ENCODE measurements around the gene ZMIZ2. TPM values are rescaled to one million over a fixed set of nuclear protein-coding genes. Genes with fewer than 3 reads are reported as not detected.

Gene ZMIZ2
- total RNA-seq, 1 donor = 18.8 TPM

DNA sequence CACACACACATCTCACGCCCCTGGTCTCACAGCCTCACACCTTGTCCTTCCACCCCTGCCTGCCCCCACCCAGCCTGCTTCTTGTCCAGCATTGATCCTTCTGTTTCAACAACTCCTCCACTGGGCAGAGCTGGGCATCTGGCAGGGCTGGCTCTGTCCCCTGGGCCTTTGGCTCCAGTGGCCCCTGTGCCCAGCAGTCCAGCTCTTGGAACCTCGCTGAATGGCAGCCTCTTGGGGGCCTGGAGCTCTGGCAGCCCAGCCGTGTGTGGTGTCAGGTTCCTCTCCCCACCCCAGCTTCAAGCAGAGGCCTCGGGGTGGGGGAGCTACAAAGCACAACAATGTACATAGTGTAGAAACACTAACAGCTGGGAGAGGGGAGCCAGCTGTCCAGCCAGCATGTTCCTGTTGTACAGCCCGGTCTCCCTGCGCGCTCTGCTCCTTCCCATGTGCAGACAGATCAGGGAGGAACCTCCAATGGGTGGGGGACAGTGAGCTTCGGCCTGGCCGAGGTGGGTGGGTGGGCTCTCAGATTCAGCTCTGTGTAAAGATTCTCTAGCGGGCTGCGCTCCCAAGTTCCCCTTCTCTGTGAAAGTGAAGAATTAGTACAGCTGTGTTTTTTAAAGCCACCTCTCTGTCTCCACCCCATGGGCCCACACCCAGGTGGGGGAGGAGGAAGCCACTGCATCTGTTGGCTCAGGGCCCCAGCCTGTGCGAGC, 19.4 kb downstream of the ZMIZ2 start:
- DNase-seq (ENCODE audit: insufficient read length, low spot score, missing footprints) = peak; percentile 50
- Histone ChIP-seq H3K4me2 (ENCODE audit: insufficient read depth, low read length) (no peak overlapping the region), H3K4me3 (ENCODE audit: insufficient read depth, low read length) (no peak overlapping the region), H3K79me2 (ENCODE audit: insufficient read depth, low read length) (no peaks in the 10 kb centered on the region), H2AFZ (ENCODE audit: low read length) (no peak overlapping the region), H3K9me3 (ENCODE audit: low read depth, low read length) (no peaks in the 10 kb centered on the region), H4K20me1 (ENCODE audit: insufficient read depth, low read length) (no peaks in the 10 kb centered on the region), H3K27ac (ENCODE audit: low read depth, low read length) (no peak overlapping the region), H3K36me3 (ENCODE audit: insufficient read depth, low read length) (peaks cover 40% of the 10 kb centered on the region), H3K27me3 (ENCODE audit: insufficient read depth, low read length) (no peaks in the 10 kb centered on the region), H3K4me1 (ENCODE audit: insufficient read depth, low read length) (peaks cover 11% of the 10 kb centered on the region)
- no peak for TF ChIP-seq CTCF (IDR thresholded peaks at IDR 0.05; ENCODE audit: extremely low read depth, low read depth, low read length)

DNA sequence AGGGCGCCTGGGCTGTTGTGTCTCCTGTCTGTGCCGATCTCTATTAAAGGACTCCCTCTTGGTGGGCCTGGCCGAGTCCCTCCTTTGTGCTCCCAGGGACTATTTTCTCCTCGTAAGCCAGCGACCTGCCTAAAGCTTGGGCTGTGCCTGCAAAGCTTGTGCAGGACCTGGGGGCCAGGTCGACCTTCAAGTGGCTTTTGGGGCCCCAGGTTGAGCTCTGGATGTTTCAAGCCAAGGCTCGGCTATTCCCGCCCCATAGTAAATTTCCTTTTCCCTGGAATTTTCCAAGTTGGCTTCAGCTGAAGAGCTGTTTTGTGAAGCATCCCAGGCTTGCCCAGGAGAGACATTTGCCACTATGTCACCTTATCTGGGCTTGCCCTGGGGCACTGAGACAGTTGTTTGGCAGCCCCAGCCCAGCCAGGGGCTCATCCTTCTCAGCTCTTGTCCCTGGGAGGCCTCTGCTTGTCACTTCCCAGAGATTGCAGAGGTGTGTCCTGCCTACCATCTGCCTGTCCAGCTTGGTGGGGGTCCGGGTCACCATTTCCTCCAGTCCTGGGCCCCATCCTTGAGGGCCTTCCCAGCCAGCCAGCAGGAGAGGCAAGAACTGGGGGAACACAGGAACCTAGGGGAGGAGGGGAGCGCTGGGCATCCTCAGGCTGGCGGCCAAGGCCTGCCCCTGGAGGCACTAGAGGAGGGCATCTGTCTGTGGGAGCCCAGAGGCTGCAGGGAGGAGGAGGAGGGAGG, 20.2 kb downstream of the ZMIZ2 start:
- H3K36me3 ChIP-seq (ENCODE audit: insufficient read depth, low read length) = peaks cover 33% of the 10 kb centered on the region
- TF ChIP-seq CTCF (IDR thresholded peaks at IDR 0.05; ENCODE audit: extremely low read depth, low read depth, low read length) = no peak
- no peaks in the 10 kb centered on the region for H3K79me2 ChIP-seq (ENCODE audit: insufficient read depth, low read length)
- H2AFZ ChIP-seq (ENCODE audit: low read length) = no peak overlapping the region
- no peaks in the 10 kb centered on the region for H3K27me3 ChIP-seq (ENCODE audit: insufficient read depth, low read length)
- H4K20me1 ChIP-seq (ENCODE audit: insufficient read depth, low read length) = no peaks in the 10 kb centered on the region
- peak; percentile 80 for DNase-seq (ENCODE audit: insufficient read length, low spot score, missing footprints)
- peaks cover 11% of the 10 kb centered on the region for H3K4me1 ChIP-seq (ENCODE audit: insufficient read depth, low read length)
- H3K9me3 ChIP-seq (ENCODE audit: low read depth, low read length) = no peaks in the 10 kb centered on the region
- no peak overlapping the region for H3K4me2 ChIP-seq (ENCODE audit: insufficient read depth, low read length)
- H3K27ac ChIP-seq (ENCODE audit: low read depth, low read length) = no peak overlapping the region
- no peak overlapping the region for H3K4me3 ChIP-seq (ENCODE audit: insufficient read depth, low read length)

- Histone ChIP-seq H3K27me3 (ENCODE audit: insufficient read depth, low read length) (no peaks in the 10 kb centered on the region), H4K20me1 (ENCODE audit: insufficient read depth, low read length) (no peaks in the 10 kb centered on the region), H2AFZ (ENCODE audit: low read length) (no peak overlapping the region), H3K4me1 (ENCODE audit: insufficient read depth, low read length) (peaks cover 11% of the 10 kb centered on the region), H3K27ac (ENCODE audit: low read depth, low read length) (no peak overlapping the region), H3K4me2 (ENCODE audit: insufficient read depth, low read length) (peak overlapping the region; percentile 74), H3K4me3 (ENCODE audit: insufficient read depth, low read length) (peak overlapping the region; percentile 58), H3K36me3 (ENCODE audit: insufficient read depth, low read length) (peaks cover 27% of the 10 kb centered on the region), H3K9me3 (ENCODE audit: low read depth, low read length) (no peaks in the 10 kb centered on the region), H3K79me2 (ENCODE audit: insufficient read depth, low read length) (no peaks in the 10 kb centered on the region)
- TF ChIP-seq CTCF (IDR thresholded peaks at IDR 0.05; ENCODE audit: extremely low read depth, low read depth, low read length) = no peak
- DNase-seq (ENCODE audit: insufficient read length, low spot score, missing footprints) = peak; percentile 78
These were observed 20.7 kb downstream of the ZMIZ2 start for GRCh38 chr7:44769376-44769775.

- Histone ChIP-seq H3K27ac (ENCODE audit: low read depth, low read length) (no peak overlapping the region), H3K4me1 (ENCODE audit: insufficient read depth, low read length) (peaks cover 11% of the 10 kb centered on the region), H4K20me1 (ENCODE audit: insufficient read depth, low read length) (no peaks in the 10 kb centered on the region), H3K4me2 (ENCODE audit: insufficient read depth, low read length) (peak overlapping the region; percentile 74), H3K9me3 (ENCODE audit: low read depth, low read length) (no peaks in the 10 kb centered on the region), H3K27me3 (ENCODE audit: insufficient read depth, low read length) (no peaks in the 10 kb centered on the region), H3K36me3 (ENCODE audit: insufficient read depth, low read length) (peaks cover 23% of the 10 kb centered on the region), H3K79me2 (ENCODE audit: insufficient read depth, low read length) (no peaks in the 10 kb centered on the region), H3K4me3 (ENCODE audit: insufficient read depth, low read length) (peak overlapping the region; percentile 58), H2AFZ (ENCODE audit: low read length) (no peak overlapping the region)
- TF ChIP-seq CTCF (IDR thresholded peaks at IDR 0.05; ENCODE audit: extremely low read depth, low read depth, low read length) = no peak
- peak; percentile 76 for DNase-seq (ENCODE audit: insufficient read length, low spot score, missing footprints)
These were observed 21.2 kb downstream of the ZMIZ2 start for GRCh38 chr7:44769776-44770294.
